Measurements from ENCODE around the gene LRTM2. TPM values are rescaled to one million over a fixed set of nuclear protein-coding genes. Genes with fewer than 3 reads are reported as not detected.

The LRTM2 gene
- not detected for polyA plus RNA-seq (2012; ENCODE audit: insufficient read length, low read depth)

DNA sequence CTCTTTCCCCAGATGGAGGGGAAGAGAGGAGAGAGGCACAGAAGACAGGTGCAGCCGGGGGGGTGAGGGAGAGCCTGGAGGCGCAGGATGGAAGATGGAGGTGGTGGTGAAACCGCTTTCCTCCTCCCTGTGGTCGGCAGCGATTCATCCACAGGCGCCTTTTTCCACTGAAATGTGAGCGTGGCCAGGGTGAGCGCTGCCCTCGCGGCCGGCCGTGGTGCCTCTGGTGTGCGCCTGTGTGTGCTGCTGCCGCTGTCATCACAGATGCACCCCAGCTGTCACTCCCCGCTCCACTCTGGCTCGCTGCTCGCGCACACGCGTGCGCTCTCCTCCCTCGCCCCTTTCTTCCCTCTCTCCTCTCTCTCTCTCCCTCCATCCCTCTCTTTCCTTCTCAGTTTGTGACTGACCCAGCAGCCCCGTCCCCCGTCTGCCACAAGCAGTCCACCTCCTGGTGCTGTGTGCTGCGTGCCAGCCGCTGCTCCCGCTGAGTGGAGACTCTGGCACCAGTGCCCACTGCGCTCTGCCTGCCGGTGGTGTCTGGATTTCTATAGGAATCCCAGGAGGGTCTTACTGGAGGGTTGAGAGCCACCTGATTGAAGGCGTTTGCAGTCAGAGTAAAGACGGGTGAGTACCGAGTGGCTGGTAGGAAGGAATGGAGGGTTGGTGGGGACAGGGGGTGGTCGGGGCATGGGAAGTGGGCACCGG, at the start of gene LRTM2:
TSS of gene LRTM2 (plus strand) at position 375 of the 705 bp plus-strand sequence. CDS start 7,584 bp downstream, outside the sequence.
- TF ChIP-seq TAF1 (IDR thresholded peaks at IDR 0.05; ENCODE audit: borderline replicate concordance, insufficient read depth, low read length): no peak
- no peak for TF ChIP-seq FOXP2 (optimal IDR thresholded peaks at IDR 0.05; ENCODE audit: borderline replicate concordance, extremely low read depth, extremely low read length, insufficient read depth)
- no peak for TF ChIP-seq POLR2AphosphoS5 (IDR thresholded peaks at IDR 0.05; ENCODE audit: low read depth, low read length)
- no peak for TF ChIP-seq SIN3A (IDR thresholded peaks at IDR 0.05; ENCODE audit: borderline replicate concordance, insufficient read depth, low read length)
- TF ChIP-seq, protein P1, sequence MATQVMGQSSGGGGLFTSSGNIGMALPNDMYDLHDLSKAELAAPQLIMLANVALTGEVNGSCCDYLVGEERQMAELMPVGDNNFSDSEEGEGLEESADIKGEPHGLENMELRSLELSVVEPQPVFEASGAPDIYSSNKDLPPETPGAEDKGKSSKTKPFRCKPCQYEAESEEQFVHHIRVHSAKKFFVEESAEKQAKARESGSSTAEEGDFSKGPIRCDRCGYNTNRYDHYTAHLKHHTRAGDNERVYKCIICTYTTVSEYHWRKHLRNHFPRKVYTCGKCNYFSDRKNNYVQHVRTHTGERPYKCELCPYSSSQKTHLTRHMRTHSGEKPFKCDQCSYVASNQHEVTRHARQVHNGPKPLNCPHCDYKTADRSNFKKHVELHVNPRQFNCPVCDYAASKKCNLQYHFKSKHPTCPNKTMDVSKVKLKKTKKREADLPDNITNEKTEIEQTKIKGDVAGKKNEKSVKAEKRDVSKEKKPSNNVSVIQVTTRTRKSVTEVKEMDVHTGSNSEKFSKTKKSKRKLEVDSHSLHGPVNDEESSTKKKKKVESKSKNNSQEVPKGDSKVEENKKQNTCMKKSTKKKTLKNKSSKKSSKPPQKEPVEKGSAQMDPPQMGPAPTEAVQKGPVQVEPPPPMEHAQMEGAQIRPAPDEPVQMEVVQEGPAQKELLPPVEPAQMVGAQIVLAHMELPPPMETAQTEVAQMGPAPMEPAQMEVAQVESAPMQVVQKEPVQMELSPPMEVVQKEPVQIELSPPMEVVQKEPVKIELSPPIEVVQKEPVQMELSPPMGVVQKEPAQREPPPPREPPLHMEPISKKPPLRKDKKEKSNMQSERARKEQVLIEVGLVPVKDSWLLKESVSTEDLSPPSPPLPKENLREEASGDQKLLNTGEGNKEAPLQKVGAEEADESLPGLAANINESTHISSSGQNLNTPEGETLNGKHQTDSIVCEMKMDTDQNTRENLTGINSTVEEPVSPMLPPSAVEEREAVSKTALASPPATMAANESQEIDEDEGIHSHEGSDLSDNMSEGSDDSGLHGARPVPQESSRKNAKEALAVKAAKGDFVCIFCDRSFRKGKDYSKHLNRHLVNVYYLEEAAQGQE (IDR thresholded peaks at IDR 0.05; ENCODE audit: insufficient read depth in 1 of 2, low read depth in 2 of 2, low read length in 2 of 2): no peak

DNA sequence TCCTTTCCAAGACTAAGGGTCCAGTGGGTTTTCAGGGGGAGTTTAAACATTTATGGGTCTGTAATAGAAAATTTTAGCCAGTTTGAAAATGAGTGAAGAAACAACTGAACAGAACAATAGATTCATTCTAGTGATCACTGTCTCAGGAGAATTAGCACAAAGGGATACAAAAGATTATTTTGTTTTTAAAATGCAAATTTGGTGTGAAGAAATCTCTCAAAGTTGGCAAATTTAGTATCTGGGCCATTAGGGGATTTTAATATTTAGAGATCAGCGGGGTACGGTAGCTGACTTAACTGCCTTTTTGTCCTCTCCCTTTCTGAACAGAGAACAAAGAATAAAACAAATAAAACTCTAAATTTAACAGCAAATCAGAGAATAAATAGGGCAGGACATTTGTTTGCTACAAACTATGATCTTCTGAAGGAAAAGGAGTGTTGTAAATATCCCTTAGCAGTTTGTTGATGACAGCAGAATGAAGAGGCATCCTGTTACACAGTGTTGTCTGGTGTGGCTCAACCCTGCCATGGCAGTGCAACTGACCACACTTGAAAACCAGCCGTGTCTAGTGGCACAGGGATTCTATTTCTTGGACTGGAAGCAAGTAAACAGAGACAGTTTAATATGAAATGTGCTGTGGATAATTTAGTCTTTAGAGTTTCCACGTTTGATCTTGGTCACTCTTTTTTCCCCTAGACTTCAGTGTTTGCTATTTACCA, 46.3 kb upstream of the LRTM2 start:
- TF ChIP-seq, protein P1 (IDR thresholded peaks at IDR 0.05; ENCODE audit: insufficient read depth in 1 of 2, low read depth in 2 of 2, low read length in 2 of 2): no peak
- TF ChIP-seq FOXP2 (optimal IDR thresholded peaks at IDR 0.05; ENCODE audit: borderline replicate concordance, extremely low read depth, extremely low read length, insufficient read depth): no peak
- TF ChIP-seq POLR2AphosphoS5 (IDR thresholded peaks at IDR 0.05; ENCODE audit: low read depth, low read length): no peak
- no peak for TF ChIP-seq TAF1 (IDR thresholded peaks at IDR 0.05; ENCODE audit: borderline replicate concordance, insufficient read depth, low read length)
- no peak for TF ChIP-seq SIN3A (IDR thresholded peaks at IDR 0.05; ENCODE audit: borderline replicate concordance, insufficient read depth, low read length)

DNA sequence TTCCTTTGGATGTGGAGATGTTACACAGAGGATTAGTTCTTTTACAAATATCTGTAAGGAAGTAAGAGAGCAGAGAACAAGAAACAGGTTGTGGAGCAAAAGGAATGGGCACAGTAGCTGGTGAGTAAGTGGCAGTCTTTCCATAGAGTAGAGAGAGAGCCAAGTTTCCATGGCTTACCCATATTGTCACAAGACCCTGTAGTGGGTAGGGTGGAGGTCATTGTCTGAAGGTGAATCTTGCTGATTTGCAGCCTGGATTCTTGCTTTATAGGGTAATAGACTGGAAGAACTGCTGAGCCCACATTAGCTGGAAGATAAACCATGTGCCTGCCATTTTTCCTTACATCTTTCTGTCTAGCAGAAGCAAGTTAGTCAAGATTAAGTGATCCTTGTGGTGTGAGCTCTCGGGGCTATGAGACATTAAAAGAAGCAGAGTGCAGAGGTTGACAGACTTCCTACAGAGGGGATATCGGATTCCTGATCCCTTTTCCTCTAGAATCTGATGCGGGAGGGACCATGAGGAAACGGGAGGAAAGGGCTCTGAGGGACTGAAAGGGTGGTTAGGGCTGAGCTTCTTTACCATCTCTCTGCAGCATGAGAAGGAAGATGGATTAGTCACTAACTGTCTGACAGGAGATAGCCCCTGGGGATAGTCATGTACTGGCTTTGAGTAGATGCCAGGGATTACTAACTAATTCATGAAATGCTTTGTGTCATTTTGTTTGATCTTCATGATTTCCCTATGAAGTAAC, 44.0 kb upstream of the LRTM2 start:
- TF ChIP-seq, protein P1 (IDR thresholded peaks at IDR 0.05; ENCODE audit: insufficient read depth in 1 of 2, low read depth in 2 of 2, low read length in 2 of 2): no peak
- TF ChIP-seq SIN3A (IDR thresholded peaks at IDR 0.05; ENCODE audit: borderline replicate concordance, insufficient read depth, low read length) (no peak), FOXP2 (optimal IDR thresholded peaks at IDR 0.05; ENCODE audit: borderline replicate concordance, extremely low read depth, extremely low read length, insufficient read depth) (no peak), POLR2AphosphoS5 (IDR thresholded peaks at IDR 0.05; ENCODE audit: low read depth, low read length) (no peak), TAF1 (IDR thresholded peaks at IDR 0.05; ENCODE audit: borderline replicate concordance, insufficient read depth, low read length) (no peak)

DNA sequence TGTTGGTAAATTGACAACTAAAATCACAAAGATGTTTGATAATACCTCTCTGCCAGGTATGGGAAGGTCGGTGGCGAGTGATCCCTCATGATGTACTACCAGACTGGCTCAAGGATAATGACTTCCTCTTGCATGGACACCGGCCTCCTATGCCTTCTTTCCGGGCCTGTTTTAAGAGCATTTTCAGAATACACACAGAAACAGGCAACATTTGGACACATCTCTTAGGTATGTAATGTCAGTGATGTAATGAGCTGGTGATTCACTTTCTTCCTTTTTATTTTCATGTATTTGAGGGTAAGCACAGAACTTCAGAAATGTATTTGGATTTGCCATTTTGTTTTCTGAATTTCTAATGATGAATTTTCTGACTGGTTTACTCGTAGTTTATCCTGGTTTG, 42.6 kb upstream of the LRTM2 start:
- TF ChIP-seq SIN3A (IDR thresholded peaks at IDR 0.05; ENCODE audit: borderline replicate concordance, insufficient read depth, low read length) (no peak), FOXP2 (optimal IDR thresholded peaks at IDR 0.05; ENCODE audit: borderline replicate concordance, extremely low read depth, extremely low read length, insufficient read depth) (no peak), POLR2AphosphoS5 (IDR thresholded peaks at IDR 0.05; ENCODE audit: low read depth, low read length) (no peak), TAF1 (IDR thresholded peaks at IDR 0.05; ENCODE audit: borderline replicate concordance, insufficient read depth, low read length) (no peak)
- TF ChIP-seq, protein P1 (IDR thresholded peaks at IDR 0.05; ENCODE audit: insufficient read depth in 1 of 2, low read depth in 2 of 2, low read length in 2 of 2): no peak

Data from PFSK-1 (cell line).